Gastrocnemius medialis (tissue), 4 donors: ENCODE data around the gene PDLIM7. TPM values are rescaled to one million over a fixed set of nuclear protein-coding genes. Genes with fewer than 3 reads are reported as not detected.

ENCODE experiments used
- ATAC-seq, 2 donors: fragments of 150-250 bp; one replicate each; pipeline ENCODE4 v1.9.1; 2016
- DNase-seq, 2 donors: peaks; one replicate each; pipeline ENCODE4 v3.0.0-alpha.2; 2019
- H3K27ac ChIP-seq, 4 donors: fragments of 200-600 bp; sonication (generic); 1 replicate in 1 of 4; 2 replicates in 3 of 4; pipeline ENCODE4 v1.5.1; 2016 to 2018; ENCODE audit warnings: mild to moderate bottlenecking in 2 of 4, moderate library complexity in 1 of 4
- H3K27me3 ChIP-seq, 3 donors: fragments of 200-600 bp; sonication (generic) in 2 of 3; 1 replicate in 1 of 3; 2 replicates in 2 of 3; pipeline versions ENCODE4 v1.5.1 to v1.6.0; 2016 to 2019; ENCODE audit warnings: mild to moderate bottlenecking in 1 of 3, moderate library complexity in 1 of 3
- H3K36me3 ChIP-seq, 2 donors: fragments of 200-600 bp; sonication (generic) in 1 of 2; one replicate each; pipeline ENCODE4 v1.5.1; 2017 to 2018
- H3K4me1 ChIP-seq, 2 donors: fragments of 200-600 bp; sonication (generic) in 1 of 2; one replicate each; pipeline ENCODE4 v1.5.1; 2016 to 2017; ENCODE audit warnings: mild to moderate bottlenecking in 2 of 2
- H3K4me3 ChIP-seq, 4 donors: fragments of 200-600 bp; sonication (generic) in 3 of 4; 1 replicate in 1 of 4; 2 replicates in 3 of 4; pipeline ENCODE4 v1.5.1; 2016 to 2019; ENCODE audit warnings: mild to moderate bottlenecking in 2 of 4
- H3K9me3 ChIP-seq, 3 donors: fragments of 200-600 bp; sonication (generic) in 2 of 3; 1 replicate in 1 of 3; 2 replicates in 2 of 3; pipeline ENCODE4 v1.5.1; 2016 to 2019
- CTCF ChIP-seq, 5 experiments: fragments of 450-650 bp in 3 of 5; fragments of 200-600 bp in 2 of 5; sonication (generic) in 2 of 5; IDR thresholded peaks in 4 of 5; conservative IDR thresholded peaks in 1 of 5; 1 replicate in 4 of 5; 2 replicates in 1 of 5; pipeline ENCODE4 v1.5.1; 2016 to 2019; ENCODE audit warnings: antibody characterized with exemption in 5 of 5, mild to moderate bottlenecking in 3 of 5, moderate library complexity in 3 of 5
- POLR2A ChIP-seq, 2 donors: fragments of 450-650 bp; IDR thresholded peaks; one replicate each; pipeline ENCODE4 v1.6.1; 2017; ENCODE audit warnings: antibody characterized with exemption in 2 of 2, mild to moderate bottlenecking in 2 of 2, moderate library complexity in 2 of 2
- in situ Hi-C, 4 donors: fragments of 200-750 bp; cut with MboI; loops; one replicate each; pipeline versions ENCODE4 v1.15.0 to v1.8.0; 2017; ENCODE audit warnings: low sequenced_read_pairs in 4 of 4
- intact Hi-C: fragments of 100-400 bp; cut with DNase I; formaldehyde crosslinking; loops from one replicate; pipeline ENCODE4 v1.15.1; 2023; ENCODE audit warnings: low total_unique reads
- total RNA-seq, 4 donors: library from RNA; depleted of rRNA; stranded (reverse); fragments of >200 nt; gene quantifications; one replicate each; pipeline versions ENCODE4 v1.1.0 to v1.2.3, GENCODE V29; 2016

Gene PDLIM7
- total RNA-seq, 4 donors from 2014 or later: 132 to 244 (median 220) TPM

- no peaks in the 10 kb centered on the region for H3K9me3 ChIP-seq
- peak overlapping the region; percentile 81 to 96 (median 87) for H3K27ac ChIP-seq
- H3K36me3 ChIP-seq: no peaks in the 10 kb centered on the region
- H3K27me3 ChIP-seq: no peaks in the 10 kb centered on the region
- TF ChIP-seq CTCF (IDR thresholded peaks at IDR 0.05 in 4 of 5, conservative IDR thresholded peaks at IDR 0.05 in 1 of 5): no peak
- TF ChIP-seq POLR2A (IDR thresholded peaks at IDR 0.05): no peak
- in situ Hi-C loops (no loop called here), intact Hi-C loops (loop anchor here (2.0 kb wide), 1 partner anchor 21 kb away; no protein-coding TSS in a partner anchor)
- peaks cover 26 to 47% of the 10 kb centered on the region in 2 donors for H3K4me1 ChIP-seq
- no peak for ATAC-seq
- no peak for DNase-seq
- H3K4me3 ChIP-seq: no peak overlapping the region
Measured at GRCh38 chr5:177477701-177478477, 19.5 kb downstream of the PDLIM7 start.

- peak in 1 of 2 donors; percentile 3 for ATAC-seq
- in situ Hi-C loops: no loop called here
- H3K27ac ChIP-seq: peak overlapping the region in 2 of 4 donors; percentile 81 to 96
Measured at GRCh38 chr5:177476531-177477233, 20.7 kb downstream of the PDLIM7 start.

GRCh38 chr5:177475563-177476427, 21.6 kb downstream of the PDLIM7 start:
- no peaks in the 10 kb centered on the region for H3K9me3 ChIP-seq
- ATAC-seq: no peak
- H3K36me3 ChIP-seq: no peaks in the 10 kb centered on the region
- TF ChIP-seq POLR2A (IDR thresholded peaks at IDR 0.05) (no peak), CTCF (IDR thresholded peaks at IDR 0.05 in 4 of 5, conservative IDR thresholded peaks at IDR 0.05 in 1 of 5) (no peak)
- no peak overlapping the region for H3K27ac ChIP-seq
- no peak overlapping the region for H3K4me3 ChIP-seq
- H3K4me1 ChIP-seq: peaks cover 42% of the 10 kb centered on the region in 2 donors
- intact Hi-C loops: no loop called here
- peaks cover 0 to 4% (median 0%) of the 10 kb centered on the region in 3 donors for H3K27me3 ChIP-seq
- DNase-seq: no peak
- in situ Hi-C loops: no loop called here

More at GRCh38 chr5:177476531-177477233, 20.7 kb downstream of the PDLIM7 start:
- H3K36me3 ChIP-seq: no peaks in the 10 kb centered on the region
- H3K27me3 ChIP-seq: peaks cover 0 to 4% (median 0%) of the 10 kb centered on the region in 3 donors
- H3K4me3 ChIP-seq: no peak overlapping the region
- peaks cover 36 to 51% of the 10 kb centered on the region in 2 donors for H3K4me1 ChIP-seq
- intact Hi-C loops: no loop called here
- TF ChIP-seq POLR2A (IDR thresholded peaks at IDR 0.05): no peak
- no peak for TF ChIP-seq CTCF (IDR thresholded peaks at IDR 0.05 in 4 of 5, conservative IDR thresholded peaks at IDR 0.05 in 1 of 5)
- DNase-seq: peak in 1 of 2 donors; percentile 71
- H3K9me3 ChIP-seq: no peaks in the 10 kb centered on the region

GRCh38 chr5:177474846-177475562, 22.4 kb downstream of the PDLIM7 start:
- peak overlapping the region in 3 of 4 donors; percentile 62 to 71 (median 69) for H3K27ac ChIP-seq
- DNase-seq (no peak), ATAC-seq (no peak)
- H3K4me3 ChIP-seq: no peak overlapping the region
- no peaks in the 10 kb centered on the region for H3K9me3 ChIP-seq
- H3K27me3 ChIP-seq: peaks cover 0 to 4% (median 0%) of the 10 kb centered on the region in 3 donors
- no peaks in the 10 kb centered on the region for H3K36me3 ChIP-seq
- peaks cover 35 to 36% of the 10 kb centered on the region in 2 donors for H3K4me1 ChIP-seq
- in situ Hi-C loops (no loop called here), intact Hi-C loops (no loop called here)
- TF ChIP-seq POLR2A (IDR thresholded peaks at IDR 0.05) (no peak), CTCF (IDR thresholded peaks at IDR 0.05 in 4 of 5, conservative IDR thresholded peaks at IDR 0.05 in 1 of 5) (no peak)
